ENCODE measurements around the gene PROP1. TPM values are rescaled to one million over a fixed set of nuclear protein-coding genes. Genes with fewer than 3 reads are reported as not detected.
"Not testable (repeated sequence)": the region's sequence is repeated elsewhere in the genome, so short reads cannot be mapped to it uniquely, and the experiment has no call there.

PROP1 gene
- total and polyA plus RNA-seq, 2 of the 4 experiments (the other 2 are of a cell fraction) = not detected

GRCh38 chr5:177972613-177973012 is 23.4 kb downstream of the PROP1 start:
- dilution Hi-C loops (cut with HindIII; ENCODE audit: low sequenced_read_pairs, unreplicated experiment) (no loop called here), in situ Hi-C loops (cut with MboI; ENCODE audit: low sequenced_read_pairs) (no loop called here), intact Hi-C loops (cut with micrococcal nuclease) (no loop called here)
- H3K27me3 ChIP-seq (ENCODE audit: control insufficient read depth, insufficient read depth, low read length) = no peaks in the 10 kb centered on the region; the same call in 1 of the 2 replicates
- H4K5ac ChIP-seq (ENCODE audit: low read depth, low read length) = no peak overlapping the region
- no peak overlapping the region; the same call in 1 of the 2 replicates for H3K4me2 ChIP-seq (ENCODE audit: low read depth, low read length)
- DNase-seq = peak; percentile 7
- no peak overlapping the region for H2AFZ ChIP-seq (replicated peaks; ENCODE audit: low read length, poor library complexity)
- no peak overlapping the region for H3K9ac ChIP-seq (ENCODE audit: low read depth, low read length)
- H2AK5ac ChIP-seq (ENCODE audit: low read depth, low read length) = no peak overlapping the region
- no peak overlapping the region for H2BK5ac ChIP-seq (ENCODE audit: low read depth, low read length, poor library complexity, severe bottlenecking)
- no TSS peak for BruUV-seq (replicated peaks)
- H4K91ac ChIP-seq (ENCODE audit: insufficient read depth, low read depth, low read length) = no peak overlapping the region
- H3K4ac ChIP-seq (ENCODE audit: low read depth, low read length) = no peak overlapping the region
- H3K79me1 ChIP-seq (ENCODE audit: low read depth in 1 of 2, low read length in 2 of 2) = no peaks in the 10 kb centered on the region
- H2BK20ac ChIP-seq (ENCODE audit: low read depth, low read length) = no peak overlapping the region
- H2BK120ac ChIP-seq (ENCODE audit: low read depth, low read length) = no peak overlapping the region
- H3K36me3 ChIP-seq (ENCODE audit: control insufficient read depth, insufficient read depth, low read length) = no peaks in the 10 kb centered on the region
- no peak overlapping the region; the same call in 1 of the 2 replicates for H3K56ac ChIP-seq (ENCODE audit: extremely low read depth, insufficient read depth, low read length)
- TF ChIP-seq CTCF (conservative IDR thresholded peaks at IDR 0.05; ENCODE audit: low read depth, low read length) (no peak), CEBPB (IDR thresholded peaks at IDR 0.05; ENCODE audit: low read depth, low read length) (no peak), POLR2A (IDR thresholded peaks at IDR 0.05; ENCODE audit: low read depth, low read length) (no peak), CHD1 (IDR thresholded peaks at IDR 0.05; ENCODE audit: low read depth, low read length) (no peak), BHLHE40 (IDR thresholded peaks at IDR 0.05; ENCODE audit: low read depth, low read length) (no peak), USF2 (IDR thresholded peaks at IDR 0.05; ENCODE audit: low read depth, low read length) (no peak), SMC3 (IDR thresholded peaks at IDR 0.05; ENCODE audit: low read depth, low read length) (no peak)
- no peaks in the 10 kb centered on the region for H3K9me1 ChIP-seq (ENCODE audit: insufficient read depth, low read length)
- H3K23ac ChIP-seq (ENCODE audit: low read depth, low read length) = no peak overlapping the region
- H3K4me1 ChIP-seq (ENCODE audit: control insufficient read depth, insufficient read depth, low read length) = no peaks in the 10 kb centered on the region
- POLR2A ChIA-PET (ENCODE audit: unreplicated experiment) = no interaction called here
- H3K27ac ChIP-seq (ENCODE audit: insufficient read depth, low read length) = no peak overlapping the region
- H3K14ac ChIP-seq (replicated peaks; ENCODE audit: low read depth, low read length) = no peak overlapping the region
- H3K9me3 ChIP-seq (ENCODE audit: control insufficient read depth, insufficient read depth, low read length) = no peaks in the 10 kb centered on the region
- ATAC-seq (ENCODE audit: low read depth) = peak; percentile 57
- no peak overlapping the region for H3K18ac ChIP-seq (ENCODE audit: low read depth, low read length)
- no peak overlapping the region for H2AK9ac ChIP-seq (replicated peaks; ENCODE audit: low read depth, low read length, poor library complexity)
- H2BK15ac ChIP-seq (ENCODE audit: low read depth, low read length) = no peak overlapping the region
- H4K20me1 ChIP-seq (ENCODE audit: insufficient read depth, low read length) = no peaks in the 10 kb centered on the region
- no CpG with 5 or more reads among the region's 4 CpGs for WGBS, 2 experiments (ENCODE audit: extremely low coverage in 2 of 2, insufficient read length in 1 of 2)
- no peak overlapping the region for H4K8ac ChIP-seq (ENCODE audit: low read depth in 2 of 2, low read length in 2 of 2)
- CTCF ChIA-PET = interaction anchor here (0.6 kb wide), 1 partner anchor 1101 kb away, joined by 3 read pairs; no protein-coding TSS in a partner anchor
- no peak overlapping the region for H3K4me3 ChIP-seq (ENCODE audit: insufficient read depth, low read depth, low read length)

- in situ Hi-C loops (cut with MboI; ENCODE audit: low sequenced_read_pairs); dilution Hi-C loops (cut with HindIII; ENCODE audit: low sequenced_read_pairs, unreplicated experiment); H2BK15ac ChIP-seq (ENCODE audit: low read depth, low read length); H2BK120ac ChIP-seq (ENCODE audit: low read depth, low read length); H3K27me3 ChIP-seq (ENCODE audit: control insufficient read depth, insufficient read depth, low read length); H2AK5ac ChIP-seq (ENCODE audit: low read depth, low read length); H4K91ac ChIP-seq (ENCODE audit: insufficient read depth, low read depth, low read length); H3K9ac ChIP-seq (ENCODE audit: low read depth, low read length); H3K23ac ChIP-seq (ENCODE audit: low read depth, low read length); H4K20me1 ChIP-seq (ENCODE audit: insufficient read depth, low read length); H3K36me3 ChIP-seq (ENCODE audit: control insufficient read depth, insufficient read depth, low read length); H3K14ac ChIP-seq (replicated peaks; ENCODE audit: low read depth, low read length); H2AFZ ChIP-seq (replicated peaks; ENCODE audit: low read length, poor library complexity); DNase-seq; H3K18ac ChIP-seq (ENCODE audit: low read depth, low read length); H2AK9ac ChIP-seq (replicated peaks; ENCODE audit: low read depth, low read length, poor library complexity); H3K4me1 ChIP-seq (ENCODE audit: control insufficient read depth, insufficient read depth, low read length); H2BK5ac ChIP-seq (ENCODE audit: low read depth, low read length, poor library complexity, severe bottlenecking); H2BK20ac ChIP-seq (ENCODE audit: low read depth, low read length); H3K4ac ChIP-seq (ENCODE audit: low read depth, low read length); H4K5ac ChIP-seq (ENCODE audit: low read depth, low read length); H3K9me3 ChIP-seq (ENCODE audit: control insufficient read depth, insufficient read depth, low read length); H3K9me1 ChIP-seq (ENCODE audit: insufficient read depth, low read length); H3K4me2 ChIP-seq (ENCODE audit: low read depth, low read length); BruUV-seq (replicated peaks); intact Hi-C loops (cut with micrococcal nuclease); H3K79me1 ChIP-seq (ENCODE audit: low read depth in 1 of 2, low read length in 2 of 2); H4K8ac ChIP-seq (ENCODE audit: low read depth in 2 of 2, low read length in 2 of 2); H3K27ac ChIP-seq (ENCODE audit: insufficient read depth, low read length); POLR2A ChIA-PET (ENCODE audit: unreplicated experiment); H3K56ac ChIP-seq (ENCODE audit: extremely low read depth, insufficient read depth, low read length); ATAC-seq (ENCODE audit: low read depth); H3K4me3 ChIP-seq (ENCODE audit: insufficient read depth, low read depth, low read length): not testable (repeated sequence)
- WGBS, 2 experiments (ENCODE audit: extremely low coverage in 2 of 2, insufficient read length in 1 of 2) = 100% methylated on average over 2 of the region's 10 CpGs; no CpG with 5 or more reads in 1 of the 2 experiments
- CTCF ChIA-PET = interaction anchor here (0.6 kb wide), 1 partner anchor 1101 kb away, joined by 3 read pairs; no protein-coding TSS in a partner anchor
Measured at GRCh38 chr5:177972014-177972413, 24.0 kb downstream of the PROP1 start.
